WTC11 (cell line): ENCODE data around the gene PNPT1. TPM values are rescaled to one million over a fixed set of nuclear protein-coding genes. Genes with fewer than 3 reads are reported as not detected.

Source experiments
- FOXJ3 ChIP-seq: sonication (generic); formaldehyde crosslinking; IDR thresholded peaks from 2 replicates; pipeline ENCODE4 v1.9.0; 2021; ENCODE audit warnings: missing genetic modification reagents, mild to moderate bottlenecking, borderline replicate concordance
- HMGA2 ChIP-seq: fragments of 250-450 bp; sonication (Bioruptor Pico); IDR thresholded peaks from 2 replicates; pipeline ENCODE4 v1.4.0; 2021; ENCODE audit warnings: mild to moderate bottlenecking, moderate library complexity
- HMGXB4 ChIP-seq: sonication (generic); formaldehyde crosslinking; IDR thresholded peaks from 2 replicates; pipeline ENCODE4 v1.8.1; 2023; ENCODE audit warnings: mild to moderate bottlenecking, moderate library complexity, missing genetic modification reagents
- JUN ChIP-seq: sonication (generic); formaldehyde crosslinking; IDR thresholded peaks from 2 replicates; pipeline ENCODE4 v1.8.0; 2023; ENCODE audit warnings: mild to moderate bottlenecking, missing genetic modification reagents
- NFATC4 ChIP-seq: fragments of 250-450 bp; sonication (Bioruptor Pico); IDR thresholded peaks from 2 replicates; pipeline ENCODE4 v1.9.0; 2021; ENCODE audit warnings: mild to moderate bottlenecking
- RELA ChIP-seq: sonication (generic); formaldehyde crosslinking; IDR thresholded peaks from 2 replicates; pipeline ENCODE4 v1.8.1; 2022; ENCODE audit warnings: missing genetic modification reagents, mild to moderate bottlenecking, borderline replicate concordance
- SMAD4 ChIP-seq: sonication (generic); formaldehyde crosslinking; IDR thresholded peaks from 2 replicates; pipeline ENCODE4 v1.8.0; 2022; ENCODE audit warnings: mild to moderate bottlenecking, missing genetic modification reagents
- TEAD4 ChIP-seq: sonication (generic); formaldehyde crosslinking; IDR thresholded peaks from 2 replicates; pipeline ENCODE4 v1.8.0; 2022; ENCODE audit warnings: mild to moderate bottlenecking, missing genetic modification reagents
- ZNF232 ChIP-seq: sonication (generic); formaldehyde crosslinking; IDR thresholded peaks from 2 replicates; pipeline ENCODE4 v1.8.0; 2022; ENCODE audit warnings: mild to moderate bottlenecking, missing genetic modification reagents
- ZNF281 ChIP-seq: sonication (generic); formaldehyde crosslinking; IDR thresholded peaks from 2 replicates; pipeline ENCODE4 v1.8.0; 2023; ENCODE audit warnings: mild to moderate bottlenecking, missing genetic modification reagents
- total RNA-seq: library from RNA; stranded (reverse); gene quantifications from 3 replicates; pipeline ENCODE4 v1.2.3, GENCODE V29; 2021
- TF ChIP-seq, protein P1 (sequence below): fragments of 250-450 bp; sonication (Bioruptor Pico); IDR thresholded peaks from 2 replicates; pipeline ENCODE4 v1.9.0; 2021; ENCODE audit warnings: mild to moderate bottlenecking, borderline replicate concordance
- TF ChIP-seq, protein P2 (sequence below): sonication (generic); formaldehyde crosslinking; IDR thresholded peaks from 2 replicates; pipeline ENCODE4 v1.8.1; 2022; ENCODE audit warnings: mild to moderate bottlenecking, missing genetic modification reagents, moderate library complexity, borderline replicate concordance
- TF ChIP-seq, protein P3 (sequence below): sonication (generic); formaldehyde crosslinking; IDR thresholded peaks from 2 replicates; pipeline ENCODE4 v1.8.1; 2022; ENCODE audit warnings: low read depth, mild to moderate bottlenecking, moderate library complexity, missing genetic modification reagents, borderline replicate concordance
- TF ChIP-seq, protein P4 (sequence below): sonication (generic); formaldehyde crosslinking; conservative IDR thresholded peaks from 2 replicates; pipeline ENCODE4 v1.8.1; 2022; ENCODE audit warnings: mild to moderate bottlenecking, missing genetic modification reagents

Gene PNPT1
- total RNA-seq, 1 experiment from 2014 or later = 44.9 TPM

DNA sequence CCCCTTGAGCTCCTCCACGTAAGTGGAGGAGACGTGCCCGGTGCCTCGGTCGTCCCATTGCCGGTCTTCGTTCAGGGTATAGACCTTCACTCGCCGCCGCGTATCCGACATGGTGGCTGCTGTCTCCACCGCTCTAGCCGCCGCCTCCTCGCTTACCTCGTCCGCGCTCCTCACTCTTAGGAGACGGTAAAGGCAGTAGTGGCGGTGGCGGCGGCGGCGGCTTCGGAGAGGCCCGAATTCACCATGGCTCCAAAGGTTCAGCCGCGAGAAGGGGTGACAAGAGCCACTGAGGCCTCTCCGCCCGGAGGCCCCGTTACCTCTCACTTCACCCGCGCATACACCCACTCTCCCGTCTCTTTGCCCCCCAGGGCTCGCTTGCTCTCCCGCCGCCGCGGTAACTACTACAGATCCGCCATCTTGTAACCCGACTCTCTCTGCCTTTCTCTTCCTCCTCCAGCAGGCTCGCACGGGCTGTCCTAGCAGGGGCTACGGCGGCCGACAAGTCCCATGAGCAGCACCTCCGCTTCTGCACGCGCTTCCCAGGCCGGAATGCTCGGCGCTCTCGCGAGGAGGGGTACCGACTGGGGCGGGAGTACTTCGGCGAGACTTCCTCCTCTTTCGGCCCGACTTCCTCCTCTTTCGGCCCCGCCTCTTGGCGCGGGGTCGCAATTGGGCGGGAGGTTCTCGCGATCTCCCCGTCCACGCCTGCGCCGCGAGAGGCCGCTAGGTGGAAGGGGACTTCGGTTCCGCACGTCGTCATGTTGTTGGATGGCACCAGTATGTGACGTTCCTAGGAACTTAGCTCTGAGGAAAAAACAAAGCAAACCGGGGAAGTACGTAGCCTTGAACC is 76.2 kb downstream of the PNPT1 start, which contains the start of gene PPP4R3B (continued):
- TF ChIP-seq, protein P1, sequence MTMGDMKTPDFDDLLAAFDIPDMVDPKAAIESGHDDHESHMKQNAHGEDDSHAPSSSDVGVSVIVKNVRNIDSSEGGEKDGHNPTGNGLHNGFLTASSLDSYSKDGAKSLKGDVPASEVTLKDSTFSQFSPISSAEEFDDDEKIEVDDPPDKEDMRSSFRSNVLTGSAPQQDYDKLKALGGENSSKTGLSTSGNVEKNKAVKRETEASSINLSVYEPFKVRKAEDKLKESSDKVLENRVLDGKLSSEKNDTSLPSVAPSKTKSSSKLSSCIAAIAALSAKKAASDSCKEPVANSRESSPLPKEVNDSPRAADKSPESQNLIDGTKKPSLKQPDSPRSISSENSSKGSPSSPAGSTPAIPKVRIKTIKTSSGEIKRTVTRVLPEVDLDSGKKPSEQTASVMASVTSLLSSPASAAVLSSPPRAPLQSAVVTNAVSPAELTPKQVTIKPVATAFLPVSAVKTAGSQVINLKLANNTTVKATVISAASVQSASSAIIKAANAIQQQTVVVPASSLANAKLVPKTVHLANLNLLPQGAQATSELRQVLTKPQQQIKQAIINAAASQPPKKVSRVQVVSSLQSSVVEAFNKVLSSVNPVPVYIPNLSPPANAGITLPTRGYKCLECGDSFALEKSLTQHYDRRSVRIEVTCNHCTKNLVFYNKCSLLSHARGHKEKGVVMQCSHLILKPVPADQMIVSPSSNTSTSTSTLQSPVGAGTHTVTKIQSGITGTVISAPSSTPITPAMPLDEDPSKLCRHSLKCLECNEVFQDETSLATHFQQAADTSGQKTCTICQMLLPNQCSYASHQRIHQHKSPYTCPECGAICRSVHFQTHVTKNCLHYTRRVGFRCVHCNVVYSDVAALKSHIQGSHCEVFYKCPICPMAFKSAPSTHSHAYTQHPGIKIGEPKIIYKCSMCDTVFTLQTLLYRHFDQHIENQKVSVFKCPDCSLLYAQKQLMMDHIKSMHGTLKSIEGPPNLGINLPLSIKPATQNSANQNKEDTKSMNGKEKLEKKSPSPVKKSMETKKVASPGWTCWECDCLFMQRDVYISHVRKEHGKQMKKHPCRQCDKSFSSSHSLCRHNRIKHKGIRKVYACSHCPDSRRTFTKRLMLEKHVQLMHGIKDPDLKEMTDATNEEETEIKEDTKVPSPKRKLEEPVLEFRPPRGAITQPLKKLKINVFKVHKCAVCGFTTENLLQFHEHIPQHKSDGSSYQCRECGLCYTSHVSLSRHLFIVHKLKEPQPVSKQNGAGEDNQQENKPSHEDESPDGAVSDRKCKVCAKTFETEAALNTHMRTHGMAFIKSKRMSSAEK (CRISPR knock-in tag) = no peak
- TF ChIP-seq, protein P2, sequence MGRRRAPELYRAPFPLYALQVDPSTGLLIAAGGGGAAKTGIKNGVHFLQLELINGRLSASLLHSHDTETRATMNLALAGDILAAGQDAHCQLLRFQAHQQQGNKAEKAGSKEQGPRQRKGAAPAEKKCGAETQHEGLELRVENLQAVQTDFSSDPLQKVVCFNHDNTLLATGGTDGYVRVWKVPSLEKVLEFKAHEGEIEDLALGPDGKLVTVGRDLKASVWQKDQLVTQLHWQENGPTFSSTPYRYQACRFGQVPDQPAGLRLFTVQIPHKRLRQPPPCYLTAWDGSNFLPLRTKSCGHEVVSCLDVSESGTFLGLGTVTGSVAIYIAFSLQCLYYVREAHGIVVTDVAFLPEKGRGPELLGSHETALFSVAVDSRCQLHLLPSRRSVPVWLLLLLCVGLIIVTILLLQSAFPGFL (CRISPR knock-in tag) = peak; percentile 82
- TF ChIP-seq ZNF281 (CRISPR knock-in tag) (0 out of 2 replicates have a peak, but pooled peaks have one; percentile 19), HMGXB4 (CRISPR knock-in tag) (peak; percentile 34; the same call in 1 of the 2 replicates), FOXJ3 (no peak), JUN (CRISPR knock-in tag) (peak; percentile 84), HMGA2 (no peak), NFATC4 (CRISPR knock-in tag) (no peak), TEAD4 (CRISPR knock-in tag) (no peak), SMAD4 (CRISPR knock-in tag) (no peak), ZNF232 (CRISPR knock-in tag) (no peak), RELA (CRISPR knock-in tag) (peak; percentile 77; the same call in 1 of the 2 replicates)
- TF ChIP-seq, protein P3, sequence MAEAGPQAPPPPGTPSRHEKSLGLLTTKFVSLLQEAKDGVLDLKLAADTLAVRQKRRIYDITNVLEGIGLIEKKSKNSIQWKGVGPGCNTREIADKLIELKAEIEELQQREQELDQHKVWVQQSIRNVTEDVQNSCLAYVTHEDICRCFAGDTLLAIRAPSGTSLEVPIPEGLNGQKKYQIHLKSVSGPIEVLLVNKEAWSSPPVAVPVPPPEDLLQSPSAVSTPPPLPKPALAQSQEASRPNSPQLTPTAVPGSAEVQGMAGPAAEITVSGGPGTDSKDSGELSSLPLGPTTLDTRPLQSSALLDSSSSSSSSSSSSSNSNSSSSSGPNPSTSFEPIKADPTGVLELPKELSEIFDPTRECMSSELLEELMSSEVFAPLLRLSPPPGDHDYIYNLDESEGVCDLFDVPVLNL (CRISPR knock-in tag) = no peak
- TF ChIP-seq, protein P4, sequence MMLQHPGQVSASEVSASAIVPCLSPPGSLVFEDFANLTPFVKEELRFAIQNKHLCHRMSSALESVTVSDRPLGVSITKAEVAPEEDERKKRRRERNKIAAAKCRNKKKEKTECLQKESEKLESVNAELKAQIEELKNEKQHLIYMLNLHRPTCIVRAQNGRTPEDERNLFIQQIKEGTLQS = no peak
